Vagina (tissue), 2 donors: ENCODE results near the gene TRAF5.

ENCODE experiments used
- CTCF ChIP-seq, 3 experiments: fragments of 450-650 bp in 2 of 3; fragments of 200-600 bp in 1 of 3; sonication (generic) in 1 of 3; IDR thresholded peaks; one replicate each; pipeline ENCODE4 v1.5.1; 2017 to 2019; ENCODE audit warnings: antibody characterized with exemption in 3 of 3, mild to moderate bottlenecking in 2 of 3, moderate library complexity in 2 of 3
- POLR2A ChIP-seq, 2 donors: fragments of 450-650 bp; IDR thresholded peaks; one replicate each; pipeline ENCODE4 v1.6.1; 2017; ENCODE audit warnings: antibody characterized with exemption in 2 of 2, mild to moderate bottlenecking in 2 of 2, moderate library complexity in 2 of 2
- POLR2AphosphoS5 ChIP-seq, 2 donors: sonication (generic); formaldehyde crosslinking; IDR thresholded peaks; one replicate each; pipeline ENCODE4 v1.9.0; 2017; ENCODE audit warnings: antibody characterized with exemption in 2 of 2, mild to moderate bottlenecking in 2 of 2, low read depth in 1 of 2; ENCODE audit not compliant: insufficient read depth in 1 of 2

- TF ChIP-seq CTCF (IDR thresholded peaks at IDR 0.05), result no peak
- TF ChIP-seq POLR2A (IDR thresholded peaks at IDR 0.05), result no peak
- TF ChIP-seq POLR2AphosphoS5 (IDR thresholded peaks at IDR 0.05; ENCODE audit: insufficient read depth in 1 of 2, low read depth in 1 of 2), result no peak
Observed at GRCh38 chr1:211281320-211282022, 45.2 kb upstream of the TRAF5 start.
